A673 (cell line): ENCODE measurements around the gene MST1.

ENCODE experiments used
- CTCF ChIP-seq: fragments of 300-800, 200-600 bp; sonication (generic); conservative IDR thresholded peaks from 2 replicates; pipeline ENCODE4 v1.5.1; 2017; ENCODE audit warnings: low read depth, mild to moderate bottlenecking, antibody characterized with exemption, low read length, moderate library complexity, mixed read lengths
- EZH2 ChIP-seq: fragments of 200-600 bp; sonication (generic); IDR thresholded peaks from 2 replicates; pipeline ENCODE4 v1.6.1; 2017; ENCODE audit warnings: borderline replicate concordance, low read depth, mild to moderate bottlenecking, mixed read lengths, antibody characterized with exemption, low read length; ENCODE audit not compliant: poor library complexity, severe bottlenecking

- TF ChIP-seq EZH2 (no peak), CTCF (no peak)
Measured at GRCh38 chr3:49662021-49662420, 27.3 kb downstream of the MST1 start.
